HUDEP-2 (cell line): ENCODE measurements around the gene COL1A2.

Experiments used
- DNase-seq, 76 experiments: peaks; one replicate each; lab custom pipeline; 2025; ENCODE audit not compliant: unreplicated experiment in 76 of 76; lab: John Stamatoyannopoulos, UW

Gene COL1A2

GRCh38 chr7:94382132-94382531 is 12.6 kb upstream of the COL1A2 start:
- no peak for DNase-seq

- no peak for DNase-seq
These were observed 11.9 kb upstream of the COL1A2 start for GRCh38 chr7:94382746-94383145.

GRCh38 chr7:94384315-94384714 is 10.4 kb upstream of the COL1A2 start:
- DNase-seq = no peak

- DNase-seq = no peak
These were observed 8.3 kb upstream of the COL1A2 start for GRCh38 chr7:94386416-94386815.

GRCh38 chr7:94388540-94388939 is 6.2 kb upstream of the COL1A2 start:
- DNase-seq = no peak

GRCh38 chr7:94389381-94389780 is 5.3 kb upstream of the COL1A2 start:
- DNase-seq = no peak

GRCh38 chr7:94391726-94392392 is 2.8 kb upstream of the COL1A2 start:
- DNase-seq = no peak

GRCh38 chr7:94392393-94392786 is 2.3 kb upstream of the COL1A2 start:
- no peak for DNase-seq

- DNase-seq = no peak
These were observed 1.2 kb upstream of the COL1A2 start for GRCh38 chr7:94393246-94394108.

- no peak for DNase-seq
These were observed 622 bp upstream of the COL1A2 start for GRCh38 chr7:94394109-94394436.

GRCh38 chr7:94395141-94396036 is 694 bp downstream of the COL1A2 start:
- peak in 34 of 76 experiments; percentile 1 to 49 (median 21) for DNase-seq

GRCh38 chr7:94396037-94396431 is 1.3 kb downstream of the COL1A2 start:
- peak in 2 of 76 experiments; percentile 1 to 17 for DNase-seq

- no peak for DNase-seq
These were observed 1.9 kb downstream of the COL1A2 start for GRCh38 chr7:94396596-94396995.

- no peak for DNase-seq
These were observed 3.0 kb downstream of the COL1A2 start for GRCh38 chr7:94397722-94398121.

- DNase-seq = no peak
These were observed 4.1 kb downstream of the COL1A2 start for GRCh38 chr7:94398841-94399240.

- no peak for DNase-seq
These were observed 5.3 kb downstream of the COL1A2 start for GRCh38 chr7:94400022-94400421.

- DNase-seq = no peak
These were observed 6.1 kb downstream of the COL1A2 start for GRCh38 chr7:94400643-94401427.

GRCh38 chr7:94401428-94401814 is 6.7 kb downstream of the COL1A2 start:
- DNase-seq = no peak

- DNase-seq = no peak
These were observed 8.9 kb downstream of the COL1A2 start for GRCh38 chr7:94403546-94403945.

GRCh38 chr7:94405506-94405905 is 10.8 kb downstream of the COL1A2 start:
- DNase-seq = no peak
